NCI-H446 (cell line): Measurements from ENCODE around the gene CCT5.

Source experiments
- DNase-seq, 2 experiments: peaks; one replicate each; lab custom pipeline; 2025; lab: John Stamatoyannopoulos, UW

Gene CCT5

DNA sequence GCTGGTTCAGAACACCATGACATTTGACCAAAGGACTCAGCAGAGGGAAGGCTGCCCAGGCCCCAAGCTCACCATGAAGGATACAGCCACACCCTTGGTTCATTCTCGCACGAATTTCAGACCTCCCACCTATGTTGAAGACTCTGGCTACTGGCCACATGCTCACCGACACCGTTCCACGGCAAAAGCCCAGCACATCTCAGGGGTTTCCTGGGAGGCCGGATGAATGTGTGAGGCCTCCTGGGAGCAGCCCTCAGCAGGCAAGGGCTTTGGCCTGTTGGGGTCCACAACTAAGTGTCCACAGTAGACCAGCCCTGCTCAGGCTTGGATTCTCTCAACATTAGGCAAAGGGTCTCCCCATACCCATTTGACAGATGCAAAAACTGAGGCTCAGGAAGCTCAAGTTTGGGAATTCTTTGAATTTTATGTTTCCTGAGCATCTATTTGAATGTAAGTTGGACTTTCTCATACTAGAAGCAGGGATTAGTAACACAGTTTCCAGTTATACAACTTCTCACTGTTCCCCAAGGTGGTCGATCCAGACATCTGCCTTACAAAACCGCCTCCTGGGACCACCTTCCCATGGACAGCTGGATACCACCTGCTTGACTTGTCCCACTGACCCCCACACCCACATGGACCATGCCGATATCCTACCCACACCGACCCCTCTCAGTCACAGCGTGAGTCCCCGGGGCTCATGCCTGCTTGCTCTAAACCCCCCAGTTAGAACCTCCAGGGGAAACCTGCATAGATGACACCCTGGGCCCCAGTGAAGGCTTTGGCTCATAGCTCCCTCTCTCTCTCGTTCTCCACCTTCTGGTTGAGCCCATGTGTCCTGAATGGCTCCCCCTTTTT, 27.9 kb downstream of the CCT5 start:
- no peak for DNase-seq

DNA sequence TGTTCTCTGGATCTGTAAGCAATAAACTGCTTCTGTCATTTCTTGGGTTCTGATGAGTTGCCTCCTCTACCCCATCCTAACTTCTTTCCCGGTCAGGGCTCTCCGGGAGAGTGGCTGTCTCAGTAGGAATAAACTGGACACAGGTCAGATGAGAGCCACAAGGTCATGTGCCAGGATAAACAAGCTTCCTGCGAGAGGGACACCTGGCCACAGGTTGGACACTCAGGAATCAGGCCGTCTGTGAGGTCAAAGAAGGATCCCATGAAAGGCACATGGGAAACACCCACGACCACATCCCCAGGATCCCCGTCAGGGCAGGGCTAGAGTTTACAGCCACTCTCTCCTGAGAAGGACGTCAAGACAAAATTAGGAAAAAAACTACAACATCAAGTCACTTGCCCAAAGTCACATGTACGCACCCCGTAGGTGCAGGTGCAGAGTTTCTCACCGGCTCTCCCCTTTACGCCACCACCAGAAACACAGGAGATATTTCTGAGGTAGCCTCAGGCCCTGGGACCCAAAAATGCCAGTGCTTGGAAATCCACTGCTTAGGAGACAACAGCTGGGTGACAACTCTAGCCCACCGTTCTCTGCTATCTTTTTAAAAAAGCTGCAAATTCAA, 28.7 kb downstream of the CCT5 start:
- no peak for DNase-seq

DNA sequence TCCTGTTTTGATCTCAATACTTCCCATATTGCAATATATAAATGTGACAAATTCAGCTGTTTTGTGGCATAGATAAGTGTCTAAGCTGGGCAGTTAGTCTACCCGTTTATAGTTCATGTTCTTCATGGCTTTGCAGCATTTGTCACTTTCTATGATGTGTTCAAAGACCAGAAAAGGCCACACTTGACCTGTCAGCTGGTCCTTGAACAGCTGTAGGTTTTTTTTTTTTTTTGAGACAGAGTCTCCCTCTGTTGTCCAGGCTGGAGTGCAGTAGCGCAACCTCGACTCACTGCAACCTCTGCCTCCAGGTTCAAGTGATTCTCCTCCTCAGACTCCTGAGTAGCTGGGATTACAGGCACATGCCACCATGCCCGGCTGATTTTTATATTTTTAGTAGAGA, 29.2 kb downstream of the CCT5 start:
- no peak for DNase-seq

DNA sequence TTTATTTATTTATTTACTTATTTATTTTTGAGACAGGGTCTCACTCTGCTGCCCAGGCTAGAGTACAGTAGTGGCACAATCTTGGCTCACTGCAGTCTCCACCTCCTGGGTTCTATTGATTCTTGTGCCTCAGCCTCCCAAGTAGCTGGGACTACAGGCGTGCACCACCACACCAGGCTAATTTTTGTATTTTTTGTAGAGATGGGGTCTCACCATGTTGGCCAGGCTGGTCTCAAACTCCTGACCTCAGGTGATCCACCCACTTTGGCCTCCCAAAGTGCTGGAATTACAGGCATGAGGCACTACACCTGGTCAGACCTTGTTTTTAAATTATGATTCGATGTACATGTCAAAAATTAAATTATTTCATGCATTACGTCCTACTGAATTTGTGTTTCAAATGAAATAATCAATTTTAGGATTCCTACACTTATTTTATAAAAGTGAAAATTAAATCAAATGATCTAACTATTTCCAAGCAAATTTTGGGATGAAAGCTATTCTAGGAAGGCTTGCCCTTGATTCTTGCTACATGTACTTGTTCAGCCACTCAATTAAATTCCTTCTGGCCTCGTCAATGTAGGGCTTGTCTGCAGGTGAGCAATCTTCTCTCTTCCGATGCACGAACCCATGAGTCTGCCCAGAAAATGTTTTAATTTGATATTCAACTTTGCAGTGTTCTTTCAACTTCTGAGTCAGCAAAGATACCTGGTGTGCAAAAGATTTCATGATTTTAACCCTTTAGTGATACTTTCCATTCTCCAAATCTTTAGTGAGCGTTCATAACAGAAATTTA, 30.0 kb downstream of the CCT5 start:
- no peak for DNase-seq

DNA sequence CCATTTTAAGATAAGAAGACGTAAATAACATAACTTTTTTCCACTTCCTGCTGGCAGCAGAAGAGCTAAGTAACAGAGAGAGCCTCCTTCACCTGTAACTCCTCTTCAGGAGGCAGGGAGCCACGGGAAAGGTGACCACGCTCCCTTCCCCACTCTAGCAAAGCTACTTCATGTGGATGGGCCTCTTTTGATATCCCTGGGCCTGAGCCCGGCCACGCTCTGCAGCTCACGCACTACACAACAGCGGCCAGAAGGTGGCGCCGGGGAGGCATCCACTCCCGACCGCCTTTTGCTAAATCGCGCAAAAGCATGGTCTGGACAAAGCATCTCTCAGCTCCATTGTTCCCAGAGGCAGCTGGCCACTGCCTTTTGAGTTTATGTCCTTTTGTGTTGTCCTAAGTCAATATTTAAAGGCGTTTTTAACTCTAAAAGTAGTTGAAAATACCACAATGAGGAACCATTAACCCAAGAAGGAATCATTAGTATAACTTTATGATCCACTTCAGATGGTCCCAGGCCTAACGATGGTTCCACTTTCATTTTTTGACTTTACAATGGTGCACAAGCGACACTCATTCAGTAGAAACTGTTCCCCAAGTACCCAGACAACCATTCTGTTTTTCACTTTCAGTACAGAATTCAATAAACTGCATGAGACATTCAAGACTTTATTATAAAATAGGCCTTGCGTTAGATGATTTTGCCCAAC, 34.0 kb downstream of the CCT5 start:
- DNase-seq, result peak; percentile 82 to 92

DNA sequence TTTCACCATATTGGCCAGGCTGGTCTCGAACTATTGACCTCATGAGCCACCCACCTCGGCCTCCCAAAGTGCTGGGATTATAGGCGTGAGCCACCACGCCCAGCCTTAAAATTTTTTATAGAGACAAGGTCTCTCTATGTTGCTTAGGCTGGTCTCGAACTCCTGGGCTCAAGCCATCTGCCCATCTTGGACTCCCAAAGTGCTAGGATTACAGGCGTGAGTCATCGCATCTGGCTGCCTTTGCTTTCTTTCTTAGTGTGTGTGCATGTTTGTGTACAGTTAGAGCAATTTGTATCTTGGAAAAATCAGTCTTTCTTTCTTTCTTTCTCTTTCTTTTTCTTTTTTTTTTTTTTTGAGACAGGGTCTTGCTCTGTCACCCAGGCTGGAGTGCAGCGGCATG, 35.3 kb downstream of the CCT5 start:
- peak; percentile 49 to 84 for DNase-seq

DNA sequence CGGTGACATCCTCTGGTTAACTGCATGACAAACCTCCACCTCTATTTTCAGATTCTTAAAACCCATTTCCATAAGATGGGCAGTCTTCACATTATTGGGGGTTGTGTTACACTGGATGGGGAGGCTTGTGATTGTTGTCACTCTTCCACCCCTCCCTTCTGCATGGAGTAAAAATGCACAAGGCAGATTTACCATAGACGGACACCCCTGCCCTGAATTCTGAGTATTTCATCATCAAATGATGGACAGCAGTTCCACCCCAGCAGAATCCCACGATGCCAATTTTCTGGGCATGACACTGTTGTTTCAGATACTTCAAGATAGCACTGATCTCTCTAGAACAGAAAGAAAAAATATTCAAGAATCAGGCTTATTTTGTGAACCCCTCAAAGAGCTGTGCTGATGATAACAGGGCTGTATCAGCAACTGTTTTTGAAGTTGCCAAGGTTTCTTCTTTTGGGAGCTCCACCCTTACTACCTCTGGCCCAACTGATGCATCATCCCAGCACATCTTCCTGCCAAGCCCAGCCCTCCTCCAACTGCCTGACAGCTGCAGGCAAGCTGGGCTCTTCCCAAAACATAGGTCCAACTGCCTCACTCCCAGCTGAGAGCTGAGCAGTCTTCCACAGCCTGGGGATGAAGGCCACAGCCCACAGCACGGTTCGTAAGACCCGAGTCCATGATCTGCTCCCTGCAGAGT, 36.2 kb downstream of the CCT5 start:
- DNase-seq, result peak; percentile 85 to 96

DNA sequence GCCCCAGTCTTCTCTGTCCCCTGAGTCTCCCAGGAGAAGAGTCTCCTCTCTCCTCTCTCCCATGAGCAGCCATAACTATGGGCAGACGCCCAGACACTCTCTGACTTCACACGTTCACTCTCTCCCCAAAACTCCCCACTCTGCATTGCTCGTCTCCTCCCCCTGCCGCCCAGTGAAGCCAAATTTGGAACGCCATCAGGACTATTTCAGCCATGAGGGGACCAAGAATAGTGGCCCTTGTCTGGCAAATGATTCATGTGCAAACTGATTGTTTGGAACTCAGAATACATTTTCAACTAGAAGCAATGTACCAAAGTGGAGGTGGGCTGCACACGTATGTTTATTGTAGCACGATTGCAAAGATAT, 36.8 kb downstream of the CCT5 start:
- peak in 1 of 2 experiments; percentile 82 for DNase-seq

DNA sequence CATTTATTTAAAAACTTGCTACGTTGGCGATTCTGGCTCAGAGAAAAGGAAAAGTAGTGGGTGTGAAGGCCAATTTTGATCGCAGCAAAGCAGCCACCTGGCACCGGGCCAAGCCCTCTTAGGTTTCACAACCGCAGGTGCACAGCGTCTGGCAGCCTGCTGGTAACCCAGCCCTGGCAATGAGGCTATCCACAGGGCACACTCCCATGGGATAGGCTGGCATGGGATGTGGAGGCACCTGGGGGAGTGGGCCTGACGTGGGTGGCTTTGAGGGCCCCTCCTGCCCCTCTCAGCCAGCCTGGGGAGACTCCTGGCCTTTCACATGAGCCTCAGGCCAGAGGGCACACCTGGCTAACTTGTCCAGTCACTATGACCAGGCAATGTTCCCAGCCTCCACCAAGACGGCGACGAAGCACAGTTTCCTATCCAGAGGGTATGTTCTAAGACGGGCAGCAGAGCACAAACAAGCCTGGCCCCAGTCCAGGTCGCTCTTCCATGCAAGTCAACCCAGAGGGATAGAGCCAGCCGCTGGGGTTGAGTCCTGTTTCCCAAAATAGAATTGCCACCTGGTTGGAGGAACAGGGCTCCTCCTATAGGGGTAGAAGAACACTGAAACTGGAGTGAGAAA, 38.6 kb downstream of the CCT5 start:
- peak; percentile 99 for DNase-seq

DNA sequence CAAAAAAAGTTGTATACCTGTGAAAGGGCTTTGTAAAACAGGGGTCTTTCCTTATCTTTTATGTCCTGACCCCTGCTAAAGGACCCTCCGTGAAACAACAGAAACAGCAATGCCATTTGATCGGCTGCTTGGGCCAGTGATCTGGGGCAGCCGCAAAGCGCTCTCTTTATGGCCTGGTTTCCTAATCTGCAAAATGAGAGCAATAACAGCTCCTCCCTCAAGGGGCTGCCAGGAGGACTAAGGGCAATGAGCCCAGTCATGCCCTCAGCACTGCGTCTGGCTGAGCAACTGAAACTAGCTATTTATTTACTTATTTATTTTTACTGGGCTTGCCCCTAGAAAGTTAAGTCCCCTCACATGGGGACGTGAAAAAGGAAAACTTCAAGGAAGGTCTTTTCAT, 39.3 kb downstream of the CCT5 start:
- DNase-seq, result peak; percentile 56 to 80

DNA sequence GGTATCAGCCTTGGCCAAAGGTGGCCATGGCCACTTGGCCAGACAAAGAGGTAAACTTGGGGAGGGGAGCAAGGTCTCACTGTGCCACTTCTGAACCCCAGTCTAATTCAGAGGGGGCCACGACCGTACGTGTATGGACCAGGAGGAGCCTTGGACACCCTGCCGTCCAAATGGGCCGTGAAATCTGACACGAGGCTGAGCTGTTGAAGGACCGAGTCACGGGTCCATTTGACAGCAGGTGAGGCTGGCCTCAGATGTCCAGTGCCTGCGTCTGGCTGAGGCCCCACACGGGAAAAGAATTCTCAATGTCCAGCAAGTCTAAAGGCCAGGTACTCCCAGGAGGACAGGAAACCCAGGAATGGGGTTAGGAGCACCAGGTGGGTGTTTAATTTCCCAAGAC, 39.9 kb downstream of the CCT5 start:
- no peak for DNase-seq

DNA sequence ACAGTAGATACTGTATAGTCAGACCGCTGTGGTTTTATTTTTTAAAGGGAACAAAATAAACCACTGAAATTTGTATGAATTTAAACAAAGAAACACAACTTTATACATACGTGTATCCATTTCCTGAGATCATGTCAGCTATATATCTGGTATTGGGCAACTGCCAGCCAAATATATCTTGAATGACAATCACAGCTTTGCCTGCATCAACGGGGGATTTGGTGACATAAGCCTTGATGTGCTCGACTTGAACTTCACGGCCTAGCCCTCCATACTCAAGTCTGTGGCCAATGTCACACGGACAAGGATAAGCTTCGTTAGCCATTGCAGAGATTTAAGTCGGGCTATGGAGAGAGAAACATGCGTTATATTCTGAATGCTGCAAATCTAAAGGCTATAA, 40.4 kb downstream of the CCT5 start:
- DNase-seq, result no peak

DNA sequence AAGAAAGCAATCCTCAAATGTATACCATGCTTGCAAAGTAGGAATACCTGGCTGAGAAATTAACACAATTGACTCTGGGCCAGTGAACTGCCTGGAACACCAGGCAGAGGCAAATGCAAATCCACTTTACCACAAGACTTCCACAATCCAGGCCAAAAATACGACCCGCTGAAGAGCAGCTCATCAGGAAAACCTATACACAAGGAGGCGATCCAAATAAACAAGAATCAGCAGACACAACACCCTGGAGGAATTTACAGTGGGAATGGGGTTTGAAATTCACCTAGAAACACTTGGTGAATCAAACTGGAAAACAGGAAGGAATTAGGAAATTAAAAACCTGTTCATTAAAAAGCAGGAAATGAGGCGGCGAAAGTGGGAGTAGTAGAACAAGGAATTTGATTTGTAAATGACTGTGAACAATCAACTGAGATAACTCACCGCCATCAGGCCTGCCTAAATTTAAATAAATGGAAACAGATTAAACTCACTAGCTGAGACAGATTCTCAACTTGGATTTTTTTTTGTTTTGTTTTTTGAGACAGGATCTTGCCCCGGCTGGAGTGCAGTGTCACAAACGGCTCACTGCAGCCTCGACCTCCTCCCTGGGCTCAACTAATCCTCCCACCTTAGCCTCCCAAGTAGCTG, 41.7 kb downstream of the CCT5 start:
- no peak for DNase-seq

DNA sequence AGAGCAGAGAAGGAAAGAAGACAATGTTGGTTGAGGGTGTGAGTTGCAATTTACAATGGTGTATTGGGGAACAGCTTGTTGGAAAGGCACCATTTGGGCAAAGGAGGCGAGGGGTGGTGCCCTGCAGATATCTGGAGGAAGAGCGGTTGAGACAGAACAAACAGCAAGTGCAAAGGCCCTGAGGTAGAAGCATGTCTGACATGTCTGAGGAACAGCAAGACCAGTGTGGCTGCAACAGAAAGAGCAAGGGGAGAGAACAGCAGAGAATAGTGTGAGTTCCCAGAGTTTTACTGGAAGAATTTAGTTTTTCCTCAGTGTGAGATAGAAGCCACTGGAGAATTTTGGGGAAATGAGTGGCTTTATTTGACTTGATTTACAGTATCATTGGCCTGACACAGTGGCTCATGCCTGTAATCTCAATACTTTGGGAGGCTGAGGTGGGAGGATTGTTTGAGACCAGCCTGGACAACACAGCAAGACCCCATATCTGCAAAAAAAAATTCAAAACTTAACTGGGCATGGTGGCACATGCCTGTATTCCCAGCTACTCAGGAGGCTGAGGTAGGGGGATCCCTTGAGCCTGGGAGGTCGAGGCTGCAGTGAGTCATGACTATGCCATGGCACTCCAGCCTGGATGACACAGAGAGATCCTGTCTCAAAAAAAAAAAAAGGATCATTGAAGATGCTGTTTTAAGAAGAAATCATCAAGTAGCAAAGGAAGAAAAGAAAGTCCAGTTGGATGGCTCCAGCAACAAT, 44.0 kb downstream of the CCT5 start:
- no peak for DNase-seq

DNA sequence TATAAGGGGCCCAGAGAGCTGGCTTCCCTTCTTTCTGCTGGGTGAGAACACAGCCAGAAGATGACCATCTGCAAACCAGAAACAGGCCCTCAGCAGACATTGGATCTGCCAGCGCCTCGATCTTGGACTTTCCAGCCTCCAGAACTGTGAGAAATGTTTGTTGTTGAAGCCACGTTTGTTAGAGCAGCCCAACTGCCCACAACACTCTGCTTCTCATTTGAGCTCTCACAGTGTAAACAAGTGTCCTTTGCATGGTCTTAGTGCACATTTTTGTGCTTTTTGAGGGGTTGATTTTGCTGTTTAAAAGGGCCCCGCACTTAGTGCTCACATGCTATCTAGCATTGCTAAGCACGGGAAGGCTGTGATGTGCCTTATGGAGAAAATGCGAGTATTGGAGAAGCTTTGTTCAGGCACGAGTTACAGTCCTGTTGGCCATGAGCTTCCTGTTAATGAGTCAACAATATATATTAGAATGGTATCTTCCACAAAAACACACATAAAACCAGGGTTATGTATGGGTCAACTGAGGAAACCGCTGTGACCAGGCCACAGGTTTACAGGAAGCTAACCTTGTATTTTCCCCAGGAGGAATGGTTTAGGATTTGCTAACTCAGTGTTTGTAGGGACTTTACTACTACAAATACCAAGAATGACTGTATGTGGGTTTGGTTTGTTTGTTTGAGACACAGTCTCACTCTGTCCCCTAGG, 45.7 kb downstream of the CCT5 start:
- DNase-seq, result no peak

DNA sequence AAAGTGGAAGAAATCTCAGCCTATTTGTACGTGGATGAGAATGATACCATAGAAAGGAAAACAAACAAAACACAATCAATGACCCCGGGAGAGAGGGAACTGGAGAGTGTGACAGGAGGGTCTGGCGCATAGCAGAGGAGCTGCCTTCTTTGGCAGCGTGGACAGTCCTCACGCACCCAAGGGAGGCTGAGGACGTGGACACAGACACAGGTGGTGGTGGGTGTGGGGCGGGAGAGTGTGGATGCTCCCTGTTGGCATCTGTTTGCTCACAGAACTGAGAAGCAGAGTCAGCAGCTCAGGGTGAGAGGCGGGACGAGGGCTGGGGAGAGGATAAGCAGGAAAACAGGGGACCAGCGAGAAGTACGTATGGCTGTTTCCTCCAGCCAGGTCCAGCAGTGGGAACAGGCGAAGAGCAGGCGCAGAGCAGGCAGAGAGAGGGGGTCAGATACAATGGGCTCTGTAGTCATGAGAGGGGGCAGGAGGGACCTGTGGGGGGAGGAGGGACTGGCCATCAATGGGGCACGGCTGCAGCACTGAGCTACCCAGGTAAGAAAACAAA, 47.6 kb downstream of the CCT5 start:
- no peak for DNase-seq

DNA sequence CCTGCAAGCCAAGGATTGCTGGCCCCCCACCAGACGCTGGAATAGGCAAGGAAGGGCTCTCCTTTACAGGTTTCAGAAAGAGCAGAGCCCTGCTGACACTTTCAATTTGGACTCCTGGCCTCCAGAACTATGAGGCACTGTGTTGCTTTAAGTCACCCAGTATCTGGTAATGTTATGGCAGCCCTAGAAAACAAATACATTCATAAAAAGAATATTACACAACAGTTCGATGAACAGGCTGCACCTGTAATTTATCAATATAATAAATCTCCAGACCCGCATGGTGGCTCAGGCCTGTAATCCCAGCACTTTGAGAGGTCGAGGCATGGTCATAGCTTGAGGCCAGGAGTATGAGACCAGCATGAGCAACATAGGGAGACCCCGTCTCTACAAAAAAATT, 50.2 kb downstream of the CCT5 start:
- DNase-seq, result no peak

DNA sequence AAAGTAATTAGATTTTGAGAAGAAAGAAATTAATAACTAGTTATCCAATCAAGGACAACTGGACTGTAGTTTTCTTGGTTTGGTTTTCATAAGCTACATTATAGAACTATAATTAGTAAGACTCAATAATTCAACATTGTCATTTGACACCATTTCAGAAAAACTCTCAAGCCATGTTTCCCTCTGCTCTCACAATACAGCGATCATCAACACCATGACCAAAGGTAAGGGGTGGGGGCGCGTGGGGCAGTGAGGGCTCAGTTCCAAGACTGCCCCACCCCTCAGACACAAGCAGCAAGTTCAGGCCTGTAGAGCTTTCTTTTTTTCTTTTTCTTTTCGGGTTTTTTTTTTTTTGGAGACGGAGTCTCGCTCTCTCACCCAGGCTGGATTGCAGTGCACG, 51.2 kb downstream of the CCT5 start:
- DNase-seq, result peak in 1 of 2 experiments; percentile 43
